Keratinocyte (primary cell): ENCODE results near the gene NET1. TPM values are rescaled to one million over a fixed set of nuclear protein-coding genes. Genes with fewer than 3 reads are reported as not detected.

Experiments used
- DNase-seq: peaks from one replicate; pipeline ENCODE4 v3.0.0-alpha.2; 2011; ENCODE audit warnings: low read depth, missing footprints, low spot score
- FAIRE-seq: peaks from 2 replicates; lab custom pipeline; 2011; peaks lifted over from hg19 to GRCh38; lab: Jason Lieb, UNC
- H2AFZ ChIP-seq: 2 replicates; pipeline ENCODE4 v1.6.0; 2012; ENCODE audit warnings: low read length, control low read depth, inconsistent platforms; ENCODE audit not compliant: control insufficient read depth
- H3K27ac ChIP-seq: 2 replicates; pipeline ENCODE4 v1.5.1; 2011; ENCODE audit warnings: low read length; ENCODE audit not compliant: control insufficient read depth, insufficient read depth
- H3K27me3 ChIP-seq: 3 replicates; pipeline ENCODE4 v1.6.0; 2011; ENCODE audit warnings: low read length; ENCODE audit not compliant: control insufficient read depth, insufficient read depth; ENCODE audit errors: extremely low read depth
- H3K36me3 ChIP-seq, 2 experiments: 2 replicates in 1 of 2; 3 replicates in 1 of 2; pipeline ENCODE4 v1.5.1; 2011; ENCODE audit warnings: low read length in 2 of 2, mild to moderate bottlenecking in 1 of 2; ENCODE audit not compliant: control insufficient read depth in 2 of 2, insufficient read depth in 2 of 2; ENCODE audit errors: extremely low read depth in 1 of 2
- H3K4me1 ChIP-seq: 3 replicates; pipeline ENCODE4 v1.5.1; 2011; ENCODE audit warnings: low read length; ENCODE audit not compliant: control insufficient read depth, insufficient read depth; ENCODE audit errors: extremely low read depth
- H3K4me2 ChIP-seq: 3 replicates; pipeline ENCODE4 v1.6.0; 2011; ENCODE audit warnings: low read depth, low read length; ENCODE audit not compliant: control insufficient read depth, insufficient read depth; ENCODE audit errors: extremely low read depth
- H3K4me3 ChIP-seq, 3 experiments: fragments of 200-600 bp in 1 of 3; sonication (generic) in 1 of 3; 2 replicates in 2 of 3; 3 replicates in 1 of 3; pipeline ENCODE4 v1.5.1; 2011 to 2016; ENCODE audit warnings: low read length in 3 of 3, mild to moderate bottlenecking in 3 of 3, control low read depth in 2 of 3, inconsistent platforms in 1 of 3, low read depth in 1 of 3, mixed read lengths in 1 of 3, mixed run types in 1 of 3, moderate library complexity in 1 of 3; ENCODE audit not compliant: control insufficient read depth in 2 of 3, insufficient read depth in 2 of 3; ENCODE audit errors: extremely low read depth in 1 of 3
- H3K79me2 ChIP-seq: 2 replicates; pipeline ENCODE4 v1.6.0; 2012; ENCODE audit warnings: low read length; ENCODE audit not compliant: control insufficient read depth, insufficient read depth
- H3K9ac ChIP-seq: 3 replicates; pipeline ENCODE4 v1.6.0; 2011; ENCODE audit warnings: low read length; ENCODE audit not compliant: control insufficient read depth, insufficient read depth; ENCODE audit errors: extremely low read depth
- H3K9me1 ChIP-seq: 3 replicates; pipeline ENCODE4 v1.6.0; 2011; ENCODE audit warnings: low read length; ENCODE audit not compliant: control insufficient read depth, insufficient read depth; ENCODE audit errors: extremely low read depth
- H3K9me3 ChIP-seq: 2 replicates; pipeline ENCODE4 v1.5.1; 2012; ENCODE audit warnings: low read depth, low read length; ENCODE audit not compliant: control insufficient read depth
- H4K20me1 ChIP-seq: 3 replicates; pipeline ENCODE4 v1.6.0; 2011; ENCODE audit warnings: low read length; ENCODE audit not compliant: control insufficient read depth, insufficient read depth; ENCODE audit errors: extremely low read depth
- EZH2 ChIP-seq: IDR thresholded peaks from one replicate; pipeline ENCODE4 v1.6.1; 2012; ENCODE audit warnings: inconsistent platforms, mild to moderate bottlenecking, low read length, moderate library complexity
- dilution Hi-C: fragments of 300-500 bp; cut with MboI; formaldehyde crosslinking; loops from one replicate; pipeline ENCODE4 v1.7.0; 2020; ENCODE audit warnings: low sequenced_read_pairs; ENCODE audit not compliant: extremely low pct_ligation_motif_present
- polyA plus RNA-seq, 5 experiments: library from polyadenylated mRNA; depleted of rRNA in 3 of 5; stranded (reverse) in 3 of 5; stranded (forward) in 1 of 5; unstranded in 1 of 5; fragments of >200 nt; gene quantifications; 1 replicate in 1 of 5; 2 replicates in 3 of 5; 3 replicates in 1 of 5; pipeline versions ENCODE4 v1.2.1 to v1.2.3, GENCODE V29; 2011 to 2012; ENCODE audit warnings: missing spikeins in 2 of 5, low read depth in 1 of 5, low replicate concordance in 1 of 5
- TF ChIP-seq, protein P1 (sequence below), 3 experiments: IDR thresholded peaks in 1 of 3; conservative IDR thresholded peaks in 1 of 3; optimal IDR thresholded peaks in 1 of 3; 2 replicates in 2 of 3; 3 replicates in 1 of 3; pipeline versions ENCODE3 to v1.5.1; 2011; ENCODE audit warnings: low read length in 3 of 3, mild to moderate bottlenecking in 3 of 3, moderate library complexity in 2 of 3, control low read depth in 1 of 3, inconsistent platforms in 1 of 3; ENCODE audit not compliant: insufficient read depth in 2 of 3; ENCODE audit errors: extremely low read depth in 1 of 3

NET1 gene
- polyA plus RNA-seq, 1 donor (not counting 4 experiments of a cell fraction or from before 2014, with no cell fraction given), result 214 TPM

DNA sequence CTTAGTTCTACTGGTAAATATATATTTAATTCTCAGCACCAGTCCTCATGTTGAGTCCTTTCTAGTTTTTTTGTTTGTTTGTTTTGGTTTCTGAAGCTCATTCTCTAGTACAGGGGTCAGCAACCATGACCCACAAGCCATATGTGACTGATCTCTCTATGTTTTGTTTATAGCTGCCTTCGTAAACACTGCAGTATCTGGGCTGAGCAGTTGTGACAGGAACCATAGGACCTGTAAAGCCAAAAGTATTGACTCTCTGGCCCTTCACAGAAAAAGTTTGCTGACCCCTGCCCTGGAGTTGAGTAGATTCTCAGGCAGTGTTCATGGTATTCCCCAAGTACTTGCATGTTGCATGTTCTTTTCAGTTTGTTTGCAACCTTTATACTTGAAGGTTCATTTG, 20.8 kb downstream of the NET1 start:
- no peaks in the 10 kb centered on the region for H3K36me3 ChIP-seq
- no peak overlapping the region for H3K4me3 ChIP-seq
- no peaks in the 10 kb centered on the region for H3K27me3 ChIP-seq
- dilution Hi-C loops, result no loop called here
- FAIRE-seq, result peak; percentile 52
- H3K79me2 ChIP-seq, result peaks cover 5% of the 10 kb centered on the region
- H3K9me1 ChIP-seq, result no peaks in the 10 kb centered on the region
- no peak overlapping the region for H2AFZ ChIP-seq
- no peaks in the 10 kb centered on the region for H4K20me1 ChIP-seq
- TF ChIP-seq, protein P1, sequence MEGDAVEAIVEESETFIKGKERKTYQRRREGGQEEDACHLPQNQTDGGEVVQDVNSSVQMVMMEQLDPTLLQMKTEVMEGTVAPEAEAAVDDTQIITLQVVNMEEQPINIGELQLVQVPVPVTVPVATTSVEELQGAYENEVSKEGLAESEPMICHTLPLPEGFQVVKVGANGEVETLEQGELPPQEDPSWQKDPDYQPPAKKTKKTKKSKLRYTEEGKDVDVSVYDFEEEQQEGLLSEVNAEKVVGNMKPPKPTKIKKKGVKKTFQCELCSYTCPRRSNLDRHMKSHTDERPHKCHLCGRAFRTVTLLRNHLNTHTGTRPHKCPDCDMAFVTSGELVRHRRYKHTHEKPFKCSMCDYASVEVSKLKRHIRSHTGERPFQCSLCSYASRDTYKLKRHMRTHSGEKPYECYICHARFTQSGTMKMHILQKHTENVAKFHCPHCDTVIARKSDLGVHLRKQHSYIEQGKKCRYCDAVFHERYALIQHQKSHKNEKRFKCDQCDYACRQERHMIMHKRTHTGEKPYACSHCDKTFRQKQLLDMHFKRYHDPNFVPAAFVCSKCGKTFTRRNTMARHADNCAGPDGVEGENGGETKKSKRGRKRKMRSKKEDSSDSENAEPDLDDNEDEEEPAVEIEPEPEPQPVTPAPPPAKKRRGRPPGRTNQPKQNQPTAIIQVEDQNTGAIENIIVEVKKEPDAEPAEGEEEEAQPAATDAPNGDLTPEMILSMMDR (optimal IDR thresholded peaks at IDR 0.05 in 1 of 3, IDR thresholded peaks at IDR 0.05 in 1 of 3, conservative IDR thresholded peaks at IDR 0.05 in 1 of 3; ENCODE audit: extremely low read depth in 1 of 3, insufficient read depth in 2 of 3, low read length in 3 of 3), result no peak
- TF ChIP-seq EZH2, result no peak
- H3K27ac ChIP-seq, result no peak overlapping the region
- DNase-seq, result no peak
- peaks cover 5% of the 10 kb centered on the region for H3K4me1 ChIP-seq
- peaks cover 2% of the 10 kb centered on the region for H3K9me3 ChIP-seq
- H3K9ac ChIP-seq, result no peak overlapping the region
- no peak overlapping the region for H3K4me2 ChIP-seq

DNA sequence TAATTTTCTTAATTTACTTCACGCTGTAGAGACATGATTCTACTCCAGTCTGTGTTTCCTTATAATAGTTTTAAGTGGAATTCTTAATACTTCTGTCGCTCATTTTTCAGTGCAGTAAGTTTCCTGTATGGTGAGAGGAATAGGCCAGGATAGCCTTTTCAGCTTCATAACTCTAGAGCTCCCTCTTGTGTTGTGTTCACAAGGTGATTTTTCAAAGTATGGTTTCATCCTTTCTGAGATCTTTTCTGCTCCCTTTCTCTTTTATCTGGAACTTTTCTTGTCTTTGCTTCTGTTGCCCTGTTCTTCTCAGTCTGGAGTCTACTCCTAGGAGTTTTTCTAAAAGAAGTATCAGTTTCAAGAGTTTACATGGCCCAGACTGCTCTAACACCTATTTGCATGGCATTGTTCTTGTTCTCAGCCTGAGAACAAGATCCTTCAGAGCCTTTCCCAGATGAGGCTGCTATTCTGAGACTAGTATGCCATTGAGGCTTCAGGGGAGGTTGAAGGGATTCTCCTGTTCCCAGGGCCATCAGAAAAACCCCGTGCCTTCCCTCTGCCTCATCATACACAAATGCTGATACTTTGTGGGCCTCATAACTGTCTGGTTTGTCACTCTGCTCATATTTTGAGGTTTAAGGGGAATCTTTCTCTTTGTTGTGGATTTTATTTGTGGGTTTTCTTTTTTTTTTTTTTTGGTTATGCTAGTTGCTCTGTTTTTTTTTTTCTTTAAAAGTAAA, 21.8 kb downstream of the NET1 start:
- H3K4me1 ChIP-seq, result peaks cover 5% of the 10 kb centered on the region
- peaks cover 2% of the 10 kb centered on the region for H3K9me3 ChIP-seq
- H3K4me2 ChIP-seq, result peak overlapping the region; percentile 31
- dilution Hi-C loops, result no loop called here
- H3K27ac ChIP-seq, result peak overlapping the region; percentile 45
- no peak overlapping the region for H3K4me3 ChIP-seq
- H4K20me1 ChIP-seq, result no peaks in the 10 kb centered on the region
- DNase-seq (no peak), FAIRE-seq (peak; percentile 43)
- H3K9ac ChIP-seq, result peak overlapping the region; percentile 29
- peaks cover 5% of the 10 kb centered on the region for H3K79me2 ChIP-seq
- H3K36me3 ChIP-seq, result no peaks in the 10 kb centered on the region
- no peak for TF ChIP-seq EZH2
- TF ChIP-seq, protein P1 (optimal IDR thresholded peaks at IDR 0.05 in 1 of 3, IDR thresholded peaks at IDR 0.05 in 1 of 3, conservative IDR thresholded peaks at IDR 0.05 in 1 of 3; ENCODE audit: extremely low read depth in 1 of 3, insufficient read depth in 2 of 3, low read length in 3 of 3), result peak in 2 of 3 experiments; percentile 63 to 70
- H2AFZ ChIP-seq, result peak overlapping the region; percentile 2
- no peaks in the 10 kb centered on the region for H3K9me1 ChIP-seq
- no peaks in the 10 kb centered on the region for H3K27me3 ChIP-seq
